ELR (cell line): ENCODE results near the gene PANK4.
A peak's percentile ranks its signal among the peaks of the same experiment; 100 is the strongest.

Source experiments
- DNase-seq: peaks from one replicate; pipeline ENCODE4 v3.0.0-alpha.2; 2015; ENCODE audit warnings: low read depth

PANK4 gene

DNA sequence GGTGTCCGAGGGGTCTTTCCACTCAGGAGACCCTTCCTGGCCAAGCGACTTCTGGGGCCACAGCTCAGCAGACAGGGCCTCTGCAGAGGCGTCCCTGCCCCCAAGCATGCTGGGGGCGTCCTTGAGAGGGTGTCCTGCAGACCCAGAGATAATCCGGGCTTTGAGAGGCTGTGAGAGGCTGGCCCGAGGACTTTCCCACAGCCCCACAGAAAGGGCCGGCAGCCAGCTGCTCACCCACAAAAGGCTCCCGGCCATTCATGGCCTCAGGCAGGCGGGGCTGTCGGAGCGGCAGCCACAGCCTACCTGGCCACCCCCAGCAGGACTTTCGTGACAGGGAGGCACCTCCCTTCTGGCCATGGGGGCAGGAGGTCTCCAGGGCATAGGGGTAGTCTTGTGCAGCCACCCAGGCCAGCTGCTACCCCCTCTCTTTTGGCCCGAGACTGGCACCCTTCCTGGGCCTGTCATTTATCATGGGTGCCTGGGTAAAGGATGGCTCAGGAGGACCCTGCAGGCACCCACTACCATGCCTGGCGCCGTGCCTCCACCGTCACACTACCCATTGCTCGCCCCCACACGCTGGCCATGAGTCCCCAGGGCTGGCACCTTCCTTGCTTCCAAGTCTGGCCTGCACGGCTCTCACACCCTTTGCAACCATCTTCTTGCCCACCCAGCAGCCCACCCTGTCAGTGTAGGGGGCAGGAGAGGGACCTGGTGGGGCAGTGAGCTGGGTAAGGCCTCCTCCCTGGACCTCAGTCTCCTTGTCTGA, 18.7 kb upstream of the PANK4 start:
- no peak for DNase-seq

GRCh38 chr1:2544093-2544874, 17.9 kb upstream of the PANK4 start:
- no peak for DNase-seq

DNA sequence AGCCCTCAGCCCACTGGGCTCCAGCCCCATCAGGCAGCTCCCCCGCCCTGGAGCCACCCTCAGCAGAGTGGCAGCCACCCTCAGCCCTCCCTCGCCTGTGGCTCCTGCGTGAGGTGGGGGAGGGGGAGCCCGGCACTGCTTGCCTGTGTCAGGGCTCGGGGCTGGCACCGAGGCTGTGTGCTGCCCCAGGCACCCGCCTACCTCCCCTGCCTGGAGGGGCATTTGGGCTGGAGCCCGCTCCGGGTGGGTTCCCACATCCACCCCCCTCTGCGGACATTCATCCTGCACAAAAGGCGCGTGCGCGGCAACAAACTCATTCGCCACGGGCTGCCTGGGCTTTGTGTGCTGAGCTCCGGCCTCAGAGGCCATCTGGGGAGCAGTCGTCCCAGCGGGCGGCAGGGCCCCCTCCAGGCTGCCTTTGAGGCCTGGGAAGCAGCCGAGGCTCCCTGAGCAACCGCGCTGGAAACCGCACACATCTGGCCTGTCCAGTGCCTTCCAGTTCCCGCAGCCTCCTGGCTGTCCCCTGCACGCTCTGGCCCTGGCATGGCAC, 17.2 kb upstream of the PANK4 start:
- DNase-seq = peak; percentile 45

DNA sequence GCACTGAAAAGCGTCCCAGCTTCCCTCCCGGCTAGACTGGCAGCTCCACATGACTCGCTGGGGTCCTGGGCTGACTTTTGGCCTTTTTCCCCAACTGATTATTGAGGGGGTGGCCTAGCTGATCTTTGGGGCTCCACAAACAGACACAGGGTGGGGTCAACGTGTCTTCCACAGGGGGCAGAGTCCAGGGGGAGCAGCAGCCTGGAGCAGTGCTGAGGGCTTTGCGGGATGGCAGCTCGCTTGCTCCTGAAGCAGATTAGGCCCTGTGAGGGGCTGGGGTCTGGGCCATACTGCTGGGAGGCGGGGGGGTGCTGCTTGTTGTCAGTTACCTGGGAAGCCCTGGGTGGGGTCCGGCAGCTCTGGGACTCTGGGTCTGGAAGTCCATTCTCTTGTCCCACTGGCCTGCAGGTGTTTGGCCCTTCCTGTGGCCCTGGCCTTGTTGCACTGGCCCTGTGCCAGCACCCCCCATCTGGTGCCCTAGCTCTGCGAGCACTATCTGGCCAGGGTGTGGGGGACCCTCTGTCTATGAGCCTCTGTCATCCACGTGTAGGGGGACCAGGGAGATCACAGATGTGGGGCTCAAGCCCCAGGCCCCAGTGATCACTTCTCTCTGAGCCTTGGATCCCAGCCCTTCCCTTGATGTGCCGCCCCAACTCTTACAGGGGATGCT, 16.0 kb upstream of the PANK4 start:
- DNase-seq = no peak

DNA sequence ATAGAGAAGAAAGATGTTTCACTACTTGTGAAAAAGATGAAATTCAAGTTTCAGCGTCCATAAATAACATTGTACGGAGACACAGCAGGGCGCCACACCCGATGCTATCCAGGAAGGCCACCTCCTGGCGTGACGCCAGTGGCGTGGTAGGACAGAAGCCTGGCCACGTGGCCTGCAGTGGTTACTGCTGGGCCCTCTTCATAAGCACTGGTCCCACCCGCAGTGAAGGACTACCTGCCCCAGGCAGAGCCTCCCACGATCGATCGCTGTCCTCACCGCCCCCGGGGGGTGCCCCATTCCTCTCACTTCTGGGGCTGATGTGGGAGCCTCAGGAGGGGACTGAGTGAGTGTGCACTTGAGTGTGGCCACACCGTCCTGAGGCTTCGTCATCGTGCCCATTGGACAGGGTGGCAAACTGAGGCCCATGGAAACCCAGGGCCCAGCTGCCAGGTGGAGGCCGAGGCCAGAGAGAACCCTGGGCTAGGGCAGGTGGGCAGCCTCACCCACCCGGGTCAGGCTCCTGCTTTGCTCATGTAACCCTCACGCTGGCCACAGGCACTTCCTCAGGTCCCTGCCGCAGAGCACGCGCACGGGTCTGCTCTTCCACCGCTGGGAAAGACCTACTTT, 15.3 kb upstream of the PANK4 start:
- no peak for DNase-seq

- no peak for DNase-seq
These were observed 14.6 kb upstream of the PANK4 start for GRCh38 chr1:2540816-2541492.

GRCh38 chr1:2539312-2539907, 13.0 kb upstream of the PANK4 start:
- DNase-seq = no peak

DNA sequence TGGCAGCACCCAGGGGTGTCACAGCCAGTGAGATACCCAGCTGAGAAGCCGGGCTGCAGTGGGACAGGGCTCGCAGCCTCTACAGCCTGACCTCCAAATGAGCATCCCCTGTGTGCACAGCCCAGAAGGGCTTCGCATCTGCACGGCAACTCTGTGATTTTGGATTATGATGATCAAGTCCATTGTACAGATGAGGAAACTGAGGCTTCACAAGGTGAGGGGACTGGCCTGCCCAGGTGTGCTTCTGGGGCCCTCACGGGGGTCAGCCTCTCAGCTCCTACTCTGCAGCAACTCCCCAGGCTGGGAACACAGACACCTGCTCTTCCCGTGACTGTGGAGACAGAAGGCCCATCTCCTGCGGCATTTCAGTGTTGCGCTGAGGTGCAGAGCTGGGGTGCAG, 12.5 kb upstream of the PANK4 start:
- no peak for DNase-seq

DNA sequence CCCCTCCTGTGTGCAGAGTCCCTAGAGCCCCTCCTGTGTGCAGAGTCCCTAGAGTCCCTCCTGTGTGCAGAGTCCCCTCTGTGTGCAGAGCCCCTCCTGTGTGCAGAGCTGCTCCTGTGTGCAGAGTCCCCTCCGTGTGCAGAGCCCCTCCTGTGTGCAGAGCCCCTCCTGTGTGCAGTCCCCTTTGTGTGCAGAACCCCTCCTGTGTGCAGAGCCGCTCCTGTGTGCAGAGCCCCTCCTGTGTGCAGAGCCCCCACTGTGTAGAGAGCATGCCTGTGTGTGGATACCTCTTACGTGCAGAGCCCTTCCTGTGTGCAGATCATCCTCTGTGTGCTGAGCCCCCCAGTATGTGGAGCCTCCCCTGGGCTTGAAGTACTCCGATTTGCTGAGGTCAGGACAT, 12.0 kb upstream of the PANK4 start:
- no peak for DNase-seq

DNA sequence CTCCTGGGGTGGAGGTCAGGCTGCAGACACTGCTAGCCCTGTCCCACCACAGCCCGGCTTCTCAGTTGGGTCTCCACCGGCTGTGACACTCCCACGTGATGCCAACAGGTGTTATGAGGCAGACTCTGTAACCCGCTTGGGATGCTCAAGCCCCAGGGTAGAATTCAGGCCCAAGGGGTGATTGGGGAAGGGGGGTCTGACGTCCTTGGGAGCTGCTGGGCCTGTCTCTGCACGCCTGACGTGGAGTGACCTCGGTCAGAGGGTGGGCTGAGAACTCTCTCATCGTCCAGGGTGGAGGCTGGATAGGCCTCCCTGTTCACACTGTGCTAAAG, 11.4 kb upstream of the PANK4 start:
- DNase-seq = no peak

- no peak for DNase-seq
These were observed 9.6 kb upstream of the PANK4 start for GRCh38 chr1:2535981-2536380.

DNA sequence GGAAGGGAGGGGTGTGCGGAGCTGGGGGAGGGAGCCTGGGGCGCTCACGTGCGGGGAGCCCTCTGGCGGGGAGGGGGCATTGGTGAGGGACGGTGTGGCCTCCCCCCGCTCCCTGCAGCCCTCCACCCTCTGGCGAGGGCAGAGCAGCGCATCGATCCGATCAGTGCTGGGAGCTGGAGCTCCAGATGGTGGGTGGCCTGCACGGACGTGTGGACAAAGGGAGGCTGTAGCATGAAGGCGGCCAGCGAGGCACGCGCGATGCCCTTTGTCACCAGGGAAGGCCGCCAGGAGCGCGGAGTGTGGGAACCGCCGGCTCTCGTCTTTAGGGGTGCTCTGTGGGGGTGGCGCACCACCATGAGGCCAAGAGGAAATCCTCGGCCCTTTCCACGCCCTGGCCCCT, 9.1 kb upstream of the PANK4 start:
- no peak for DNase-seq

DNA sequence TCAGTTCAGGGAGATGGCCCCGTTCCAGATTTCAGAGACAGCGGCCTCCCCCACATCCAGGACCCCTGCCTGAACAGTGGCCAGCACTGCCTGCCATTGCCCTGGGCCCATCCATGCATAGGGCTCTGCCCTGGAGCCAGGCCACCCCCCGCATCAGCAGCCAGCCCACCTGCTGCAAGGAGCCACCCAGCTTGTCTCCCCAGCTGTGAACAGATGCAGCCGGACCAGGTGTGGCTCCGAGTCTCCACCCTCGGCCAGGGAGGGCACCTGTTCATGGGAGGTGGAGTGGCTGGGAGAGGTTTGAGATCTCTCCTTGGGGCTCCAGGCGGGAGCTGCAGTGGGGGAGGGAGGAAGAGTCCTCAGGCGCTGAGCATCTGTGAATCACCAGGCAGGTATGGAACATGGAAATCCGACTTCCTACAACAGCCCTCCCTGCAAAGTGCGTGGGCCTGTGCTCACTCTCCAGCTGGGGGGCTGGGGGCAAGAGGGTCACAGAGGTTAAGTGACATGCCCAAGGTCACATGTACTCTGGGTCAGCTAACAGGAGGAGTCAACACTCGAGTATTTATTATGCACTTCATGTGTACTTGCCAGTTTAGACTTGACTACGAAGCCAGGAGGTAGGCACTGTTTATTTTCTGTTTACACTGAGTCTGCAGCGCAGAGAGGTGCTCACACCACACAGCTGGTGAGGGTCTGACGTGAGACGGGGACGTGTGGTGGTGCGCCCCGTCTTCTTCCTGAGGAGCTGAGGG, 8.5 kb upstream of the PANK4 start:
- DNase-seq = peak; percentile 88

- DNase-seq = no peak
These were observed 7.9 kb upstream of the PANK4 start for GRCh38 chr1:2534315-2534686.

DNA sequence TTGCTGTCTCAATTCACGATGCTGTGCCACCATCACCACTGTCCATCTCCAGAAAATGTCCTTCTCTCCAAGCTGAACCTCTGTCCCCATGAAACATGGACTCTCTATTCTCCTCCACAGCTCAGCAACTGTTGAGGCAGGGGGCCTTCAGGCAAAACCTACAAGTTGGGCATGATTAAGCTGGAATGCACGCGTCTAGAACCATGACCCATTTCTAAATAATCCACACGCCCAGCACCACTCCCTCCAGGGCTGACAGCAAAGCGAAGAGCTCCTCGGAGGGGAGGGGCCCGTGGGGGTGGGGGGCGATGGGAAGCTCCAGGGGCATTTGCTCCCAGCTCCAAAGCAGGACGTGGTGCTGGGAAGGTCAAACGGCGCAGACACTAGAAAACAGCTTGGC, 7.0 kb upstream of the PANK4 start:
- DNase-seq = peak; percentile 92

- no peak for DNase-seq
These were observed 6.2 kb upstream of the PANK4 start for GRCh38 chr1:2532485-2533160.

GRCh38 chr1:2530513-2531361, 4.3 kb upstream of the PANK4 start:
- no peak for DNase-seq

- DNase-seq = no peak
These were observed 3.6 kb upstream of the PANK4 start, which contains the start of gene HES5 for GRCh38 chr1:2529784-2530512. HES5 (minus strand) TSS chr1:2530263; CDS start chr1:2530164, 99 bp downstream.
